OCI-LY3 (cell line): ENCODE results near the gene ITIH5.

Source experiments
- EZH2phosphoT487 ChIP-seq: fragments of 200-600 bp; shearing (Covaris generic); IDR thresholded peaks from 2 replicates; pipeline ENCODE4 v1.6.1; 2018; ENCODE audit warnings: antibody characterized with exemption, mixed run types, low read depth
- TF ChIP-seq, protein P1 (sequence below): fragments of 200-600, 300-600 bp; sonication (generic); IDR thresholded peaks from 2 replicates; pipeline ENCODE4 v1.5.1; 2014; ENCODE audit warnings: antibody characterized with exemption, low read length, low read depth

DNA sequence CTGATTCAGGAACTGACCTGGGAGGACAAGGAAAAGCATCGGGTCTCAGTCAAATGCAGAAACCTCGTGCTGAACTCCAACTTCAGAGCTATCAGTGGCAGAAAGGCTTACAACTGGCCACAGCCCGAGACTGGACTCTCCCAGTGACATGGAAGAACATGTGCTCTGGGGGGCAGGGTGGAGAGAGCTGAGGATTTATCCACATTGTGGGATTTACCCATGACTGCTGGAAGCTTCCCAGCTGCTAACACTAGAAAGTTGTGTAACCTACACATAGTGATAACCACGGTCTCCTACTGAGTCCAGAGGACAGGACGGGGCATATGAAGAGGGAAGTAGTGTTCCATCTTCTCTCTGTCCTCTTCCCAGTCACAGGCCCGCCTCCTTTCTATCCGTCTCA lies 103.4 kb downstream of the ITIH5 start:
- TF ChIP-seq, protein P1, sequence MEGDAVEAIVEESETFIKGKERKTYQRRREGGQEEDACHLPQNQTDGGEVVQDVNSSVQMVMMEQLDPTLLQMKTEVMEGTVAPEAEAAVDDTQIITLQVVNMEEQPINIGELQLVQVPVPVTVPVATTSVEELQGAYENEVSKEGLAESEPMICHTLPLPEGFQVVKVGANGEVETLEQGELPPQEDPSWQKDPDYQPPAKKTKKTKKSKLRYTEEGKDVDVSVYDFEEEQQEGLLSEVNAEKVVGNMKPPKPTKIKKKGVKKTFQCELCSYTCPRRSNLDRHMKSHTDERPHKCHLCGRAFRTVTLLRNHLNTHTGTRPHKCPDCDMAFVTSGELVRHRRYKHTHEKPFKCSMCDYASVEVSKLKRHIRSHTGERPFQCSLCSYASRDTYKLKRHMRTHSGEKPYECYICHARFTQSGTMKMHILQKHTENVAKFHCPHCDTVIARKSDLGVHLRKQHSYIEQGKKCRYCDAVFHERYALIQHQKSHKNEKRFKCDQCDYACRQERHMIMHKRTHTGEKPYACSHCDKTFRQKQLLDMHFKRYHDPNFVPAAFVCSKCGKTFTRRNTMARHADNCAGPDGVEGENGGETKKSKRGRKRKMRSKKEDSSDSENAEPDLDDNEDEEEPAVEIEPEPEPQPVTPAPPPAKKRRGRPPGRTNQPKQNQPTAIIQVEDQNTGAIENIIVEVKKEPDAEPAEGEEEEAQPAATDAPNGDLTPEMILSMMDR = no peak
- TF ChIP-seq EZH2phosphoT487 = no peak
